Measurements from ENCODE around the gene NIPBL.
"Not testable (repeated sequence)": the region's sequence is repeated elsewhere in the genome, so short reads cannot be mapped to it uniquely, and the experiment has no call there.

DNA sequence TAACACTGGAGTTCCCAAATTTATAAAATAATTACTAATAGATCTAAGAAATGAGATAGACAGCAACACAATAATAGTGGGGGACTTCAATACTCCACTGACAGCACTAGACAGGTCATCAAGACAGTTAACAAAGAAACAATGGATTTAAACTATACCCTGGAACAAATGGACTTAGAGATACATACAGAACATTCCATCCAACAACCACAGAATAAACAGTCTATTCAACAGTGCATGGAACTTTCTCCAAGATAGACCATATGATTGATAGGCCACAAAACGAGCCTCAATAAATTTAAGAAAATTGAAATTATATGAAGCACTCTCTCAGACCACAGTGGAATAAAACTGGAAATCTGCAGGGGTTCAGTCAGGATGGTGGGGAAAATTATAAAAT is 209.5 kb downstream of the NIPBL start:
- TF ChIP-seq EZH2phosphoT487 (IDR thresholded peaks at IDR 0.05; ENCODE audit: borderline replicate concordance); EZH2 (IDR thresholded peaks at IDR 0.05); POLR2A (IDR thresholded peaks at IDR 0.05; ENCODE audit: borderline replicate concordance, extremely low read depth, insufficient read depth, insufficient read length); POLR2AphosphoS5 (IDR thresholded peaks at IDR 0.05; ENCODE audit: low read depth, low read length); CBX3 (IDR thresholded peaks at IDR 0.05; ENCODE audit: low read depth); ELF1 (IDR thresholded peaks at IDR 0.05; ENCODE audit: borderline replicate concordance, low read depth): not testable (repeated sequence)
- TF ChIP-seq, protein P1, sequence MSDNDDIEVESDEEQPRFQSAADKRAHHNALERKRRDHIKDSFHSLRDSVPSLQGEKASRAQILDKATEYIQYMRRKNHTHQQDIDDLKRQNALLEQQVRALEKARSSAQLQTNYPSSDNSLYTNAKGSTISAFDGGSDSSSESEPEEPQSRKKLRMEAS (IDR thresholded peaks at IDR 0.05): not testable (repeated sequence)
- TF ChIP-seq, protein P2, sequence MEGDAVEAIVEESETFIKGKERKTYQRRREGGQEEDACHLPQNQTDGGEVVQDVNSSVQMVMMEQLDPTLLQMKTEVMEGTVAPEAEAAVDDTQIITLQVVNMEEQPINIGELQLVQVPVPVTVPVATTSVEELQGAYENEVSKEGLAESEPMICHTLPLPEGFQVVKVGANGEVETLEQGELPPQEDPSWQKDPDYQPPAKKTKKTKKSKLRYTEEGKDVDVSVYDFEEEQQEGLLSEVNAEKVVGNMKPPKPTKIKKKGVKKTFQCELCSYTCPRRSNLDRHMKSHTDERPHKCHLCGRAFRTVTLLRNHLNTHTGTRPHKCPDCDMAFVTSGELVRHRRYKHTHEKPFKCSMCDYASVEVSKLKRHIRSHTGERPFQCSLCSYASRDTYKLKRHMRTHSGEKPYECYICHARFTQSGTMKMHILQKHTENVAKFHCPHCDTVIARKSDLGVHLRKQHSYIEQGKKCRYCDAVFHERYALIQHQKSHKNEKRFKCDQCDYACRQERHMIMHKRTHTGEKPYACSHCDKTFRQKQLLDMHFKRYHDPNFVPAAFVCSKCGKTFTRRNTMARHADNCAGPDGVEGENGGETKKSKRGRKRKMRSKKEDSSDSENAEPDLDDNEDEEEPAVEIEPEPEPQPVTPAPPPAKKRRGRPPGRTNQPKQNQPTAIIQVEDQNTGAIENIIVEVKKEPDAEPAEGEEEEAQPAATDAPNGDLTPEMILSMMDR (IDR thresholded peaks at IDR 0.05 in 2 of 3, conservative IDR thresholded peaks at IDR 0.05 in 1 of 3; ENCODE audit: borderline replicate concordance in 1 of 3, insufficient read depth in 1 of 3, low read depth in 2 of 3, low read length in 2 of 3): not testable (repeated sequence)
- TF ChIP-seq, protein P3, sequence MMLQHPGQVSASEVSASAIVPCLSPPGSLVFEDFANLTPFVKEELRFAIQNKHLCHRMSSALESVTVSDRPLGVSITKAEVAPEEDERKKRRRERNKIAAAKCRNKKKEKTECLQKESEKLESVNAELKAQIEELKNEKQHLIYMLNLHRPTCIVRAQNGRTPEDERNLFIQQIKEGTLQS (IDR thresholded peaks at IDR 0.05): not testable (repeated sequence)
- TF ChIP-seq, protein P4, sequence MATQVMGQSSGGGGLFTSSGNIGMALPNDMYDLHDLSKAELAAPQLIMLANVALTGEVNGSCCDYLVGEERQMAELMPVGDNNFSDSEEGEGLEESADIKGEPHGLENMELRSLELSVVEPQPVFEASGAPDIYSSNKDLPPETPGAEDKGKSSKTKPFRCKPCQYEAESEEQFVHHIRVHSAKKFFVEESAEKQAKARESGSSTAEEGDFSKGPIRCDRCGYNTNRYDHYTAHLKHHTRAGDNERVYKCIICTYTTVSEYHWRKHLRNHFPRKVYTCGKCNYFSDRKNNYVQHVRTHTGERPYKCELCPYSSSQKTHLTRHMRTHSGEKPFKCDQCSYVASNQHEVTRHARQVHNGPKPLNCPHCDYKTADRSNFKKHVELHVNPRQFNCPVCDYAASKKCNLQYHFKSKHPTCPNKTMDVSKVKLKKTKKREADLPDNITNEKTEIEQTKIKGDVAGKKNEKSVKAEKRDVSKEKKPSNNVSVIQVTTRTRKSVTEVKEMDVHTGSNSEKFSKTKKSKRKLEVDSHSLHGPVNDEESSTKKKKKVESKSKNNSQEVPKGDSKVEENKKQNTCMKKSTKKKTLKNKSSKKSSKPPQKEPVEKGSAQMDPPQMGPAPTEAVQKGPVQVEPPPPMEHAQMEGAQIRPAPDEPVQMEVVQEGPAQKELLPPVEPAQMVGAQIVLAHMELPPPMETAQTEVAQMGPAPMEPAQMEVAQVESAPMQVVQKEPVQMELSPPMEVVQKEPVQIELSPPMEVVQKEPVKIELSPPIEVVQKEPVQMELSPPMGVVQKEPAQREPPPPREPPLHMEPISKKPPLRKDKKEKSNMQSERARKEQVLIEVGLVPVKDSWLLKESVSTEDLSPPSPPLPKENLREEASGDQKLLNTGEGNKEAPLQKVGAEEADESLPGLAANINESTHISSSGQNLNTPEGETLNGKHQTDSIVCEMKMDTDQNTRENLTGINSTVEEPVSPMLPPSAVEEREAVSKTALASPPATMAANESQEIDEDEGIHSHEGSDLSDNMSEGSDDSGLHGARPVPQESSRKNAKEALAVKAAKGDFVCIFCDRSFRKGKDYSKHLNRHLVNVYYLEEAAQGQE (IDR thresholded peaks at IDR 0.05; ENCODE audit: low read depth): not testable (repeated sequence)
